A673 (cell line): ENCODE data around the gene EXOC6B. TPM values are rescaled to one million over a fixed set of nuclear protein-coding genes. Genes with fewer than 3 reads are reported as not detected.

Source experiments
- BruUV-seq: library from RNA; stranded (reverse); fragments of 400-500 nt; replicated peaks from 2 replicates; lab custom pipeline; 2021; lab: Mats Ljungman, UMichigan
- CTCF ChIA-PET: fragments of 300-600 bp; sonication (Branson Sonifier 250); formaldehyde crosslinking; loops from one replicate; lab custom pipeline; 2022; ENCODE audit warnings: antibody characterized with exemption; lab: Charles Lee
- POLR2A ChIA-PET: fragments of 300-600 bp; sonication (Branson Sonifier 250); formaldehyde crosslinking; loops from one replicate; lab custom pipeline; 2022; ENCODE audit warnings: antibody characterized with exemption; ENCODE audit not compliant: low non-redundant PET; lab: Charles Lee
- DNase-seq: peaks from one replicate; pipeline ENCODE4 v3.0.0-alpha.2; 2015; ENCODE audit warnings: low spot score
- H3K27ac ChIP-seq: fragments of 200-600 bp; sonication (generic); 2 replicates; pipeline ENCODE4 v1.5.1; 2016; ENCODE audit warnings: mixed run types, low read depth, mild to moderate bottlenecking, mixed read lengths, antibody characterized with exemption, low read length; ENCODE audit not compliant: poor library complexity, severe bottlenecking
- H3K27me3 ChIP-seq: fragments of 200-600 bp; sonication (generic); replicated peaks from 2 replicates; pipeline ENCODE4 v1.6.1; 2017; ENCODE audit warnings: mixed run types, low read depth, mild to moderate bottlenecking, mixed read lengths, antibody characterized with exemption, low read length; ENCODE audit not compliant: insufficient read depth, poor library complexity
- H3K36me3 ChIP-seq: fragments of 200-600 bp; sonication (generic); 2 replicates; pipeline ENCODE4 v1.6.1; 2016; ENCODE audit warnings: mixed run types, mild to moderate bottlenecking, mixed read lengths, antibody characterized with exemption, low read length; ENCODE audit not compliant: insufficient read depth, poor library complexity, severe bottlenecking
- H3K4me1 ChIP-seq: fragments of 200-600 bp; sonication (generic); 2 replicates; pipeline ENCODE4 v1.6.1; 2017; ENCODE audit warnings: mixed run types, mild to moderate bottlenecking, mixed read lengths, antibody characterized with exemption, low read length; ENCODE audit not compliant: insufficient read depth, poor library complexity, severe bottlenecking
- H3K4me3 ChIP-seq: fragments of 200-600 bp; sonication (generic); 2 replicates; pipeline ENCODE4 v1.5.1; 2016; ENCODE audit warnings: low read depth, mixed run types, mild to moderate bottlenecking, mixed read lengths, low read length; ENCODE audit not compliant: poor library complexity, severe bottlenecking
- H3K9me3 ChIP-seq: fragments of 200-600 bp; sonication (generic); 2 replicates; pipeline ENCODE4 v1.6.1; 2016; ENCODE audit warnings: mixed run types, low read depth, mild to moderate bottlenecking, mixed read lengths, antibody characterized with exemption, low read length; ENCODE audit not compliant: poor library complexity, severe bottlenecking
- CTCF ChIP-seq: fragments of 300-800, 200-600 bp; sonication (generic); conservative IDR thresholded peaks from 2 replicates; pipeline ENCODE4 v1.5.1; 2017; ENCODE audit warnings: low read depth, mild to moderate bottlenecking, antibody characterized with exemption, low read length, moderate library complexity, mixed read lengths
- EZH2 ChIP-seq: fragments of 200-600 bp; sonication (generic); IDR thresholded peaks from 2 replicates; pipeline ENCODE4 v1.6.1; 2017; ENCODE audit warnings: borderline replicate concordance, low read depth, mild to moderate bottlenecking, mixed read lengths, antibody characterized with exemption, low read length; ENCODE audit not compliant: poor library complexity, severe bottlenecking
- intact Hi-C: fragments of 100-400 bp; cut with micrococcal nuclease; formaldehyde crosslinking; loops from one replicate; pipeline ENCODE4 v1.10.0; 2022; ENCODE audit not compliant: unreplicated experiment
- total RNA-seq: library from RNA; stranded (reverse); gene quantifications from 2 replicates; pipeline ENCODE4 v1.2.3, GENCODE V29; 2021

The EXOC6B gene
- total RNA-seq, 1 experiment from 2014 or later = 138 TPM

GRCh38 chr2:72212486-72212855 lies 613.4 kb downstream of the EXOC6B start:
- no TSS peak for BruUV-seq
- no peak overlapping the region for H3K4me3 ChIP-seq
- H3K9me3 ChIP-seq = no peaks in the 10 kb centered on the region
- ChIA-PET POLR2A (no interaction called here), CTCF (no interaction called here)
- TF ChIP-seq CTCF (no peak), EZH2 (no peak)
- no peak overlapping the region for H3K27ac ChIP-seq
- no peaks in the 10 kb centered on the region for H3K36me3 ChIP-seq
- peaks cover 4% of the 10 kb centered on the region for H3K4me1 ChIP-seq
- intact Hi-C loops = no loop called here
- no peaks in the 10 kb centered on the region for H3K27me3 ChIP-seq
- DNase-seq = no peak

GRCh38 chr2:72211777-72212485 lies 613.9 kb downstream of the EXOC6B start:
- H3K9me3 ChIP-seq = no peaks in the 10 kb centered on the region
- H3K27me3 ChIP-seq = no peaks in the 10 kb centered on the region
- no peaks in the 10 kb centered on the region for H3K36me3 ChIP-seq
- intact Hi-C loops = no loop called here
- no peak for DNase-seq
- ChIA-PET POLR2A (no interaction called here), CTCF (no interaction called here)
- peaks cover 4% of the 10 kb centered on the region for H3K4me1 ChIP-seq
- H3K4me3 ChIP-seq = no peak overlapping the region
- TF ChIP-seq CTCF = no peak
- no peak for TF ChIP-seq EZH2
- no TSS peak for BruUV-seq
- no peak overlapping the region for H3K27ac ChIP-seq

- no peaks in the 10 kb centered on the region for H3K36me3 ChIP-seq
- intact Hi-C loops = no loop called here
- peaks cover 4% of the 10 kb centered on the region for H3K4me1 ChIP-seq
- ChIA-PET CTCF (no interaction called here), POLR2A (no interaction called here)
- no peak overlapping the region for H3K27ac ChIP-seq
- BruUV-seq = no TSS peak
- no peaks in the 10 kb centered on the region for H3K27me3 ChIP-seq
- H3K4me3 ChIP-seq = no peak overlapping the region
- DNase-seq = no peak
- H3K9me3 ChIP-seq = no peaks in the 10 kb centered on the region
- TF ChIP-seq CTCF (no peak), EZH2 (no peak)
Observed at GRCh38 chr2:72211350-72211749, 614.5 kb downstream of the EXOC6B start.
